BE2C (cell line): ENCODE results near the gene NOS1AP.

Experiments used
- DNase-seq: peaks from one replicate; pipeline ENCODE4 v3.0.0-alpha.2; 2020
- H3K27me3 ChIP-seq: fragments of 250-450 bp; sonication (Bioruptor Pico); 2 replicates; pipeline ENCODE4 v1.5.1; 2020; ENCODE audit warnings: mild to moderate bottlenecking
- H3K36me3 ChIP-seq: fragments of 250-450 bp; sonication (Bioruptor Pico); 2 replicates; pipeline ENCODE4 v1.5.1; 2020; ENCODE audit warnings: mild to moderate bottlenecking
- H3K4me1 ChIP-seq: fragments of 250-450 bp; sonication (Bioruptor Pico); 2 replicates; pipeline ENCODE4 v1.5.1; 2020
- H3K4me3 ChIP-seq: 2 replicates; pipeline ENCODE4 v1.5.1; 2011; ENCODE audit warnings: low read depth, low read length
- H3K9me3 ChIP-seq: fragments of 250-450 bp; sonication (Bioruptor Pico); 2 replicates; pipeline ENCODE4 v1.5.1; 2020
- TF ChIP-seq, protein P1 (sequence below): IDR thresholded peaks from 2 replicates; pipeline ENCODE4 v1.5.1; 2012; ENCODE audit warnings: mild to moderate bottlenecking, low read depth, low read length

The NOS1AP gene

DNA sequence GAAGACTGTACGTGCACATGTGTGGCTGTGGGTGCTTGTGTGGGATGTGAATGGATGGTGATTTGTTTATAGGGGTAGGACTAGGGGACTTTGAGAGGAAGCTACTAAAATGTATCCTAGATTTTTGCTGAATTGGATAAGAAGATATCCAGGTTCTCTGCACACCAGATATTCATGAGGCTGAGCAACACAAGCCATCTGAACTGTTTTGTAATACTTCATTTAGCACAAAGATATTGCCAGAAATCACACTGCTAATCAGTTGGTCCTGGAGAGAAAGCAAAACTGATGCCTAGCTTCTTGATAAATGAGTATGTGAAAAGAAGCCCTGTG is 135.3 kb downstream of the NOS1AP start:
- Histone ChIP-seq H3K27me3 (no peaks in the 10 kb centered on the region), H3K4me3 (no peak overlapping the region), H3K36me3 (no peaks in the 10 kb centered on the region), H3K9me3 (no peaks in the 10 kb centered on the region), H3K4me1 (peaks cover 8% of the 10 kb centered on the region)
- TF ChIP-seq, protein P1, sequence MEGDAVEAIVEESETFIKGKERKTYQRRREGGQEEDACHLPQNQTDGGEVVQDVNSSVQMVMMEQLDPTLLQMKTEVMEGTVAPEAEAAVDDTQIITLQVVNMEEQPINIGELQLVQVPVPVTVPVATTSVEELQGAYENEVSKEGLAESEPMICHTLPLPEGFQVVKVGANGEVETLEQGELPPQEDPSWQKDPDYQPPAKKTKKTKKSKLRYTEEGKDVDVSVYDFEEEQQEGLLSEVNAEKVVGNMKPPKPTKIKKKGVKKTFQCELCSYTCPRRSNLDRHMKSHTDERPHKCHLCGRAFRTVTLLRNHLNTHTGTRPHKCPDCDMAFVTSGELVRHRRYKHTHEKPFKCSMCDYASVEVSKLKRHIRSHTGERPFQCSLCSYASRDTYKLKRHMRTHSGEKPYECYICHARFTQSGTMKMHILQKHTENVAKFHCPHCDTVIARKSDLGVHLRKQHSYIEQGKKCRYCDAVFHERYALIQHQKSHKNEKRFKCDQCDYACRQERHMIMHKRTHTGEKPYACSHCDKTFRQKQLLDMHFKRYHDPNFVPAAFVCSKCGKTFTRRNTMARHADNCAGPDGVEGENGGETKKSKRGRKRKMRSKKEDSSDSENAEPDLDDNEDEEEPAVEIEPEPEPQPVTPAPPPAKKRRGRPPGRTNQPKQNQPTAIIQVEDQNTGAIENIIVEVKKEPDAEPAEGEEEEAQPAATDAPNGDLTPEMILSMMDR = no peak
- no peak for DNase-seq

DNA sequence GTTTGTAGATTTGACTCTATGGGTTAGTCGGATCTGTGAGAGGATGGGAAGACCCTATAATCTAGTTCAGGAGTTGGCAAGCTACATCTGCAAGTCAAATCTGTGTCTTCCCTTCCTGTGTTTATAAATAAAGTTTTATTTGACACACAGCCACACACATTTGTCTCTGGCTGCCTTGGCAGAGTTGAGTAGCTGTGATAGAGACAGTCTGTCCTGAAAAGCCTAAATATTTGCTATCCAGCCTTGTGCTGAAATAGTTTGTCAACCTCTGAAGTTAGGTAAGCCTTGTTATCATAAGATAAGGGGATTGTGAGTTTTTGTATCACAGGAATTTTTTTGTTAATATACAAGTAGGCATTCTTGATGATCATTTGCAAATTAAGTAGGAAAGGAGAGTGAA is 136.8 kb downstream of the NOS1AP start:
- Histone ChIP-seq H3K36me3 (no peaks in the 10 kb centered on the region), H3K9me3 (no peaks in the 10 kb centered on the region), H3K4me3 (no peak overlapping the region), H3K27me3 (no peaks in the 10 kb centered on the region), H3K4me1 (peaks cover 8% of the 10 kb centered on the region)
- TF ChIP-seq, protein P1 = no peak
- DNase-seq = no peak

DNA sequence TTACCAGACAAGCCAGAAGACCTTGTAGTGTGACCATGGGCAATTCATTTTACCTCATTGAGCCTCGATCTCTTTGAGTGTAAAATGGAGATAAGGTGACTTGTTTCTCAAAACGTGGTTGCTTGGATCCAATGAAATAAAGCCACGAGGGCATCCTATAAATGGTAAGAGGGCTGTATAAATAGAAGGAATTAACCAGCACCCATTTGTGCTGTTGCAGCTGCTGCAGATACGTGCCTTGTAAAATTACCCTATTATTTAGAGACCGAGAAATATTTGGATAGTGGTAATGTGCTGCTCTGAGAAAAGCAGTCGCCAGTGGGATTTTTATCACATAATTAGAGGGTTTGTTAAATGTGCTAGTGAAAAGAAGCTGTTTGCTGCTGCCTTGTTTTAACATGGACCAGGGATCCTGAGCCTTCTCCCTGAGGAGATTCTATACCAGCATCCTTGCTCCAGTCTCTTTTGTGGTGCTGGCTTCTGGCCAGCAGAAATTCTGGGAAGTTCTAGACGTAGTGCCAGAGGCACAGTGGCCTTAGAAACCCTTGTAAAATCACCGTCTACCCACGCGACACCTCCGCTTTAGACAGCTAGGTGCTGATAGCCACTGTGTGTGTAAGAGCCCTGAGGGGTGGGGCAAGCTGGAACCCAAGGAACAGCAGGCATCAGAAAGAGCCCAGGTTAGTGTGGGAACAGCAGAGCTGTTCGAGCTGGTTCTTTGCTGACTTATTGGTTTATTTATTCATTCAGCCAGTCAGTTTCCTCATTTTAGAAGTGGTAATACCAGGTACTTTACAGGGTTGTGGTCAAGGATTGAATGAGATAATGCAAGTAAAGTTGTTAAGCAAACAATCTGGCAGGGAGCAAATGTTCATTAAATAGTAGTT is 137.5 kb downstream of the NOS1AP start:
- no peaks in the 10 kb centered on the region for H3K27me3 ChIP-seq
- peak overlapping the region; percentile 10 for H3K4me3 ChIP-seq
- no peaks in the 10 kb centered on the region for H3K36me3 ChIP-seq
- DNase-seq = peak; percentile 25
- TF ChIP-seq, protein P1 = no peak
- H3K9me3 ChIP-seq = no peaks in the 10 kb centered on the region
- peaks cover 8% of the 10 kb centered on the region for H3K4me1 ChIP-seq

DNA sequence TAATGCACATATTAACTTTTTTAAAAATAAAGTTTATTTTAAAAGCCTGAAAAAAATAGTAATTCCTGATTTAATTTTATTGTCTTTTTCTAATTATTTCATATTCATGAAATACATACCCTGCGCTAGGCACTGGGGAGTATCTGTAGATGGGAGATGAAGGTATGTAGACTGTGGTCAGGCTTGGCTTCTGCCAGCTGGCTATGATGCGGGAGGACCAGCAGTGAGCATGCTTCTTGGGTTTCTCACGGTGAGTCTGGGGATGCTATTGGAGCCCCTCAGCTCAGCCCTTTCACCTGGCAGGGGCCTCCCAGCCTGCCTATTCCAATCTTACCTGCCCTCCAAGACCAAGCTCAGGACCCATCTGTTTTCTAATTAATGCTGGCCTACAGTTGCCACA is 138.4 kb downstream of the NOS1AP start:
- DNase-seq = no peak
- H3K36me3 ChIP-seq = no peaks in the 10 kb centered on the region
- no peaks in the 10 kb centered on the region for H3K9me3 ChIP-seq
- no peaks in the 10 kb centered on the region for H3K27me3 ChIP-seq
- no peak overlapping the region for H3K4me3 ChIP-seq
- peaks cover 8% of the 10 kb centered on the region for H3K4me1 ChIP-seq
- TF ChIP-seq, protein P1 = no peak

DNA sequence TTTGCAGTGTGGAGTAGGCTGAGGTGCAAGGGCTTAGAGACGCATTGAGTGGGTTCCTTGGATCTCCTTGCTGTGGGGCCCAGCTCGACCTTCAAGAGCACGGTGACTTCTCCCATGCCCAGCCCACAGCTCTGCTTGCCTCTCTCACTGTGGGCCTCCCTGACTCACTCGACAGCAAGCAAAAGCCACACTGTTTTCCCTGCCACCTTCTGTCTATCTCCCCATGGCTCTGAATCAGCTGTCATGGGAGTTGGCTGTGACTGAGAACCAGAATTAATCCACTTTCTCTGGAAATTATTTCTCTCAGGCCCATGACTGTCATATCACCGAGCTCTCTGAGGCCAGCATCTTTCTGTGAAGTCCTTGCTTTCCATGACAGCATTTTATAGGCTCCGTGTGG is 140.7 kb downstream of the NOS1AP start:
- no peak overlapping the region for H3K4me3 ChIP-seq
- no peaks in the 10 kb centered on the region for H3K9me3 ChIP-seq
- TF ChIP-seq, protein P1 = no peak
- no peaks in the 10 kb centered on the region for H3K36me3 ChIP-seq
- no peak for DNase-seq
- H3K4me1 ChIP-seq = peaks cover 8% of the 10 kb centered on the region
- no peaks in the 10 kb centered on the region for H3K27me3 ChIP-seq

DNA sequence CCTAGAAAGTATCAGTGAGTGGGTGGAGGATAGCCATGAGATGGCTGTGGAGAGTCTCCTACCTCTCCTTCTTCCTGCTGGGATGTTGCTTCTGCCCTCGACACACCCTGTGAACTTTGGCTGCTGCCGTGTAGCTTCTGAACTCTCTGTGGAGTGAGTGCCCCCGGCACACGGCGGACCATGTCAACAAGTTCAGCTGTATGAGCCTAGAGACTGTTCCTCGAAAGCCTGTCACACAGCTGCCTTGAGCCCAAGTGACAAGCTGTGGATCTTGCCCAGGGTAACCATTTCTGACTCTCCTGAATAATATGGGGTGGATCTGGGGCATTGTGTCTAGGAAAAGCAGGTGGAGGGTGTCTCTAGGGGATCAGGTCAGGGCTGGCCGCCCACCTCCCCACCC is 143.2 kb downstream of the NOS1AP start:
- DNase-seq = no peak
- Histone ChIP-seq H3K4me3 (no peak overlapping the region), H3K27me3 (no peaks in the 10 kb centered on the region), H3K4me1 (no peaks in the 10 kb centered on the region), H3K9me3 (no peaks in the 10 kb centered on the region), H3K36me3 (no peaks in the 10 kb centered on the region)
- TF ChIP-seq, protein P1 = no peak
